Motor neuron (in vitro differentiated cells): Measurements from ENCODE around the gene FAM180B. TPM values are rescaled to one million over a fixed set of nuclear protein-coding genes. Genes with fewer than 3 reads are reported as not detected.
"Not testable (repeated sequence)": the region's sequence is repeated elsewhere in the genome, so short reads cannot be mapped to it uniquely, and the experiment has no call there.

Source experiments
- ATAC-seq, 8 experiments: fragments of 200-7000 bp; cut with Tn5 transposase; replicated peaks in 6 of 8; 2 replicates each; pipeline ENCODE4 v1.8.0; 2021; ENCODE audit warnings: mild to moderate bottlenecking in 8 of 8, moderate library complexity in 8 of 8
- H3K27ac ChIP-seq, 2 donors: fragments of 250-450 bp; sonication (Bioruptor Pico); 2 replicates each; pipeline ENCODE4 v1.9.0; 2021; ENCODE audit warnings: antibody characterized with exemption in 2 of 2, mild to moderate bottlenecking in 2 of 2, moderate library complexity in 1 of 2
- H3K4me1 ChIP-seq, 2 donors: fragments of 250-450 bp; sonication (Bioruptor Pico); replicated peaks in 1 of 2; 2 replicates each; pipeline ENCODE4 v1.6.1; 2021; ENCODE audit warnings: antibody characterized with exemption in 2 of 2, mild to moderate bottlenecking in 2 of 2, moderate library complexity in 1 of 2
- H3K4me3 ChIP-seq, 5 donors: fragments of 250-450 bp; sonication (Bioruptor Pico); 2 replicates each; pipeline ENCODE4 v1.9.0; 2021; ENCODE audit warnings: antibody characterized with exemption in 5 of 5, mild to moderate bottlenecking in 5 of 5, moderate library complexity in 4 of 5
- WGBS, 10 experiments: fragments of 450-650 bp; shearing (Covaris generic); methylation state at CpG; one replicate each; pipeline ENCODE4 v1.0.0; 2022; 5-methylcytosine and 5-hydroxymethylcytosine counted together
- in situ Hi-C, 9 experiments: fragments of 400-800 bp; cut with MboI; loops; one replicate each; pipeline ENCODE4 v1.15.0; 2021; ENCODE audit warnings: low sequenced_read_pairs in 9 of 9, low pct_unique_long_range_greater_than_20kb in 2 of 9; ENCODE audit not compliant: unreplicated experiment in 9 of 9
- total RNA-seq, 8 experiments: library from RNA; unstranded; fragments of 300-600 nt; gene quantifications; 2 replicates each; pipeline versions ENCODE4 v1.2.3 to v1.2.4, GENCODE V29; 2022

Gene FAM180B, protein sequence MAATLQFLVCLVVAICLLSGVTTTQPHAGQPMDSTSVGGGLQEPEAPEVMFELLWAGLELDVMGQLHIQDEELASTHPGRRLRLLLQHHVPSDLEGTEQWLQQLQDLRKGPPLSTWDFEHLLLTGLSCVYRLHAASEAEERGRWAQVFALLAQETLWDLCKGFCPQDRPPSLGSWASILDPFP
- total RNA-seq: 1 to 10 TPM in 1 of 8 experiments, under 1 TPM in 6, not detected in 1; 0.27 to 2.5 (median 0.64) TPM

DNA sequence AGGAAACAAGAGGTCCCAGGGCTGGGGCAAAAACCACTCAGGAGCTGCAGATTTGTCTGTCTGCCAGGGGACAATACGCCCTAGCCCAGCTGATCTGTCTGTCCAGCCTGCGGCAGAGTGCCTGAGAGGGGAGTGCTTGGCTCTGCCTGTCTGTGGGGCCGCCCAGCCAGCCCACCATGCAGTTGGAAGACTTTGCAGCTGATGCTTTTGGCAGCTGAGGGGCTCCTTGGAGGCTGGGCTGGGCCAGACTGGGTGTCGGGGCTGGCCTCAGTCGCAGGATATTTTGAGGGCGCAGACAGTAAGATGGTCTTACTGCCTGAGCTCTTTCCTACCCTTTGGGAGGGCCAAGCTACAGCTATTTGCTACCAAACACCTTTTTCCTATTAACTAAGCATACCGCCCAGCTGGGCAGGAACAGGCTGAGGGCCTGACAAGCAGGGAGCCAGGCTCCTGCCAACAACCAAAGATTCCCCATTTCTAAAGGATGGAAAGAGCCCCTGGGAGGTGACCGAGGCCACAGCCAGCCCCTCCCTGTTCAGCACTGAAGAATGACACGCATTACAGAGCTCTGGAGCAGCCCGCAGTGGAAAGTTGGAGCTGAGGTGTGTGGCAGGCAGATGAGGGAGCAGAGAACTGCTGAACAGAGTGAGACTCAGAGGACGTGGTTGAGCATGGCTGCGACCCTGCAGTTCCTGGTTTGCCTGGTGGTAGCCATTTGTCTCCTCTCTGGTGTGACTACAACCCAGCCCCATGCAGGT, at the start of gene FAM180B:
FAM180B (plus strand) TSS at position 581 of the 758 bp plus-strand sequence; CDS start at position 672, 91 bp downstream.
- WGBS, 10 experiments: 17 to 100% (median 61%) methylated on average over 1 to 7 of the region's 12 CpGs; no CpG with 5 or more reads in 2 of the 10 experiments
- in situ Hi-C loops: no loop called here
- Histone ChIP-seq H3K4me1 (no peaks in the 10 kb centered on the region), H3K4me3 (no peak within 1 kb of the TSS), H3K27ac (no peak within 1 kb of the TSS)
- peak; percentile 12 to 61 (median 30) for ATAC-seq

DNA sequence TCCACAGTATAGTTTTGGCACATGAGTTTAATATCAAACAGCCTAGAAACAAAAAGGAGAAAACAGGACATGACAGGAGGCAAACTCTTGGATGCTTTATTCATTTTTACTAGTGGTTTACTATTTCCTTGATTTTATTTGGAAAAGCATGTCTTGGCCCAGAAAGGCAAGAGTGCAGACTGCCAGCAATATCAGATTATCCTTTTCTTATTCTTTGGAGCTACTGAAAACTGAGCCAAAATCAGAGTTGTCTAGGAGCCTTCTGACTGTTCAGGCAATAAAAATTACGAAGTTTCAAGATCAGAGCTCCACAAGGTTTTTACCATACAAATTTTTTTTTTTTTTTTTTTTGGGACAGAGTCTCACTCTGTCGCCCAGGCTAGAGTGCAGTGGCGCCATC, 49.6 kb upstream of the FAM180B start:
- H3K4me1 ChIP-seq: peaks cover 11 to 24% of the 10 kb centered on the region in 2 donors
- 67 to 100% (median 100%) methylated on average over 1 to 3 of the region's 3 CpGs; no CpG with 5 or more reads in 1 of the 10 experiments for WGBS, 10 experiments
- no peak for ATAC-seq
- H3K4me3 ChIP-seq: no peak overlapping the region
- no peak overlapping the region for H3K27ac ChIP-seq
- in situ Hi-C loops: no loop called here

DNA sequence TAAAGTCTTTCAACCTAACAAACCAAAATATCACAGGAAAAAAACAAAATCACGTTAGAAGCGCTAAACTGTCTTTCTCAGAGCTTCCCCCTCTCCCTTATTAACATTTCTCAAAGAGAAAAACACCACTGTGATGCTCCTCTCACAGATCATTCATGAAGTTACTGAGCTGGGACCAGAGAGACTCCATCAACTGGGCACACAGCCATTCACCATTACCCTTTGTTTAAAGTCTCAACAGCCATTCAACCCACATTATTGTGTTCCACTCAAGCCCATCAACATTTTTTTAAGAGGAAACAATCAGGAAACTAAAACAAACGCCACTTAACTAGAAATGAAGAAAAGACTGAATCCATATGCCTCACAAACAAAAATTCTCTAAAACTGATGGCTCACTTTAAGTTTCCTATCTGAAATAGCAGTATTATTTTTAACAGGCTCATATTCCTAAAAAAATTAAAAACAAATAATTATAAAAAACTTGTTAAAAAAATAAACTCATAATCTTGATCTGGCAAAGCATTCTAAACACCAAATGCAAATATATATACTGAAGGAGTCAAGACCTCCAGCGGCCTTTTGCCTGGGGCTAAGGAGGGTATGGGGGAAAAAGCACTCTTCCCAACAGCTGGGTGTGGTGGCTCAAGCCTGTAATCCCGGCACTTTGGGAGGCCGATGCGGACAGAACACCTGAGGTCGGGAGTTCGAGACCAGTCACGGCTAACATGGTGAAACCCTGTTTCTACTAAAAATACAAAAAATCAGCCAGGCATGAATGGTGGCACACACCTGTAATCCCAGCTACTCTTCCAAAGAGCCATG, 47.5 kb upstream of the FAM180B start:
- in situ Hi-C loops: no loop called here
- Histone ChIP-seq H3K27ac (no peak overlapping the region), H3K4me1 (peaks cover 0 to 14% of the 10 kb centered on the region in 2 donors), H3K4me3 (no peak overlapping the region)
- 38 to 89% (median 86%) methylated on average over 1 to 10 of the region's 10 CpGs for WGBS, 10 experiments
- peak in 4 of 8 experiments; percentile 30 to 84 (median 68) for ATAC-seq

DNA sequence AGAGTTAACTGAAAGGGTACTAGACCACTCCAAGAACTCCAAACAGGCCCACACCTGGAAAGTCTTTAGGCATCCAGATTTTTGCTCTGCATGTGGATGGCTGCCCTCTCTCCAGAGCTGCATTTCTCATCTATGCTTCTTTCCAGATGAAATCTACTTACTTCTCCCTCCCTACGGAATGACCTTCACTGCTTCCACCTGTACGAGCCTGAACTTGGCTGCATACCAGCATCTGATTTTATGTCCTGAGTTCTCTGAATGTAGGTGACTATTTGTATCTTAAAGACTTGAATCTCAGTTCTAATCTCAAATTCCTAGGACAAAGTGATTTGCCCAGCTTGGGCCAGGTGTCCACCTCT, 46.8 kb upstream of the FAM180B start:
- no peak for ATAC-seq
- in situ Hi-C loops: no loop called here

DNA sequence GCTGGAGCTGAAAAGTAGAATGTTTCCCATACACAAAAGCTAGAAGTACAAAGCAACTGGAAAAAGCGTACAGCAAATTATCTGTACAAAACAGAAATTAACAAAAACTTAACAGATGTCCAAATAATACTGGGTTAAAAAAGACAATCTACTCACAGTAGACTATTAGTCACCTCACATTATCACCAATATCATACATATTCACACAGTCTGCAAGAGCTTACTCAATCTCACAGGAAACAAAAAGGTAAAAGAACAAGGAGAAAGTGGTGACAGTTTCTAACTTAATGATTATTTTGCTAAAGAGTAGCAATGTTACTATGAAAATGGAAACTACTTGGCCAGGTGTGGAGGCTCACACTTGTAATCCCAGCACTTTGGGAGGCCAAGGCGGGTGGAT, 45.4 kb upstream of the FAM180B start:
- no peak overlapping the region for H3K4me3 ChIP-seq
- no peak for ATAC-seq
- H3K27ac ChIP-seq: no peak overlapping the region
- WGBS, 10 experiments: 83 to 100% (median 100%) methylated on average over 1 to 2 of the region's 2 CpGs; no CpG with 5 or more reads in 1 of the 10 experiments
- in situ Hi-C loops: no loop called here
- H3K4me1 ChIP-seq: peaks cover 0 to 14% of the 10 kb centered on the region in 2 donors

More for the DNA sequence above, 46.8 kb upstream of the FAM180B start:
- Histone ChIP-seq H3K4me3 (no peak overlapping the region), H3K4me1 (peaks cover 0 to 14% of the 10 kb centered on the region in 2 donors), H3K27ac (no peak overlapping the region)
- 53 to 100% (median 88%) methylated on average over 1 to 2 of the region's 2 CpGs; no CpG with 5 or more reads in 2 of the 10 experiments for WGBS, 10 experiments

DNA sequence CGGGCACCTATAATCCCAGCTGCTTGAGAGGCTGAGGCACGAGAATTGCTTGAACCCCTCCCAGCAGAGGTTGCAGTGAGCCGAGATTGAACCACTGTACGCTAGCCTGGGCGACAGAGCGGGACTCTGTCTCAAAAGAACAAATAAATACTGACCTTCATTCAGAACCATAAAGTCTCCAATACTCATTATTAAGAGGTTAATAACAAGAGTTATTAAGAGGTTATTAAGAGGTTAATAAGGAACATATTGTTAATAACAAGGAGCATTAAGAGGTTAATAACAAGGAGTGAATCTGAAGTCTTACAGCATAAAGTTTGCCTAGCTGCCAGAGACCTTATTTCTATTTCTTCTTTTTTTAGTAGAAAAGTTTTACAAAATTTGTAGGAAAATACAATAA, 41.2 kb upstream of the FAM180B start:
- H3K4me3 ChIP-seq: no peak overlapping the region
- peaks cover under 1 to 3% of the 10 kb centered on the region in 2 donors for H3K4me1 ChIP-seq
- no peak overlapping the region for H3K27ac ChIP-seq
- in situ Hi-C loops: no loop called here
- 80 to 100% (median 100%) methylated on average over 1 to 5 of the region's 6 CpGs; no CpG with 5 or more reads in 7 of the 10 experiments for WGBS, 10 experiments
- ATAC-seq: no peak

DNA sequence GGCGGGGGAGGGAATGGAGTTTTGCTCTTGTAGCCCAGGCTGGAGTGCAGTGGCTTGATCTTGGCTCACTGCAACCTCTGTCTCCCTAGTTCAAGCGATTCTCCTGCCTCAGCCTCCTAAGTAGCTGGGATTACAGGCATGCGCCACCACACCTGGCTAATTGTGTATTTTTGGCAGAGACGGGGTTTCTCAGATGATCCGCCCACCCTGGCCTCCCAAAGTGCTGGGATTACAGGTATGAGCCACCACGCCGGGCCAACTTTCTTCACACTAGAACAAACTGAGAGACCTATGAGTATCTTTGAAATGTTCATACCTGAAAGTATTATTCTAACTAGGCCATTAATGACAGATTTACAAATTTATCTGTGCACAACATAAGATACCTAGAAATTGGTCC, 40.2 kb upstream of the FAM180B start:
- 42 to 98% (median 89%) methylated on average over 2 to 5 of the region's 7 CpGs; no CpG with 5 or more reads in 7 of the 10 experiments for WGBS, 10 experiments
- ATAC-seq, in situ Hi-C loops, H3K4me3 ChIP-seq, H3K27ac ChIP-seq, H3K4me1 ChIP-seq: not testable (repeated sequence)

DNA sequence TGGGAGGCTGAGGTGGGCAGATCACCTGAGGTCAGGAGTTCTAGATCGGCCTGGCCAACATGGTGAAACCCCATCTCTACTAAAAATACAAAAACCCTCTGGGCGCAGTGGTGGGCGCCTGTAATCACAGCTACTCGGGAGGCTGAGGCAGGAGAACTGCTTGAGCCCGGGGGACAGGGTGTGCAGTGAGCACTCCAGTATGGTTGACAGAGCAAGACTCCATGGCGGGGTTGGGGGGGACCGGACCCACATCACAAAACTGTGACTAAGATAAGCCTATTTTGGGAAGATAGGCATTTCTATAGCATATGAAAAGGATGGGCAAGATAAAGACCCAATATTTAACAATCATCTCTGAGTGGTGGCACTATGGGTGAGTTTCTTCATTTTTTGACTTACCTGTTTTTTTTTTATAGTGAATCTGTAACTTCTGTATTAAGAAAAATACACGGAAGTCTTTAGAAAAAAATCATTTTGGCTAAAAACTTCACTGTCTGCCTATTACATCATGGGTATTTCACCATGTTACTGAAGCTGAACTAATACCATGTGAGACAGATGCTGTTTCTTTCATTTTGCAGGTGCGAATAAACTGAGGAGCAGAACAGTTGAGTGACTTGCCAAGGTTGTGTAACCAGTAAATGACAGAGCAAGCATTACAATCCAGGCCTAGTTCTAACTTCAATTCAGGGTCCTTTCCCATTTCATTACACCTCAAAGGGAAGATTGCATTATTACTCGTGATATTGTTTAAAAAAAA, 36.0 kb upstream of the FAM180B start:
- 67 to 100% (median 89%) methylated on average over 1 to 8 of the region's 10 CpGs for WGBS, 10 experiments
- Histone ChIP-seq H3K4me3 (no peak overlapping the region), H3K27ac (no peak overlapping the region), H3K4me1 (peaks cover 14 to 19% of the 10 kb centered on the region in 2 donors)
- in situ Hi-C loops: loop anchor here in 1 of 9 experiments (25.0 kb wide), 1 partner anchor 138 kb away; the partner anchor contains the start of gene SLC39A13
- ATAC-seq: no peak

DNA sequence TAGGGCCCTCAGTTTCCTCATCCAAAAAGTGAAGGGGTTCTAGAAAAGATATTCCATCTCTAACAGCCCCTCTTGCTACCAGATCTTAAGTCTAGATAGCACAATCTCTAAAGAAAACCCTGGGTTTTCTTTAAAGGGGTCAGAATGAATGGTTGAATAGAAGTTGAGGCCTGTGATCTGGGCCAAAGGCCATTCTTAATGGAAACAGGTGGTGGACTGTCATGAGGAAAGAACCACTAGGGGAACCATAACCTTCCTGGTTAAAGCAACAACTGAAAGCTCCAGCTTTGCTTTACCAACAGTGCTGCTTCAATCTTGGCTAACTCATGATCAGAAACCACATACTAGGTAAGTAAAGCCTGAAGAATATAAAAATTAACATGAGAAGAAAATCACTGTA, 35.4 kb upstream of the FAM180B start:
- ATAC-seq: no peak
- H3K4me1 ChIP-seq: peaks cover 14 to 19% of the 10 kb centered on the region in 2 donors
- H3K27ac ChIP-seq: no peak overlapping the region
- in situ Hi-C loops: loop anchor here in 1 of 9 experiments (25.0 kb wide), 1 partner anchor 139 kb away; the partner anchor contains the start of gene SLC39A13
- H3K4me3 ChIP-seq: peak overlapping the region; percentile 59 to 90 (median 75)

DNA sequence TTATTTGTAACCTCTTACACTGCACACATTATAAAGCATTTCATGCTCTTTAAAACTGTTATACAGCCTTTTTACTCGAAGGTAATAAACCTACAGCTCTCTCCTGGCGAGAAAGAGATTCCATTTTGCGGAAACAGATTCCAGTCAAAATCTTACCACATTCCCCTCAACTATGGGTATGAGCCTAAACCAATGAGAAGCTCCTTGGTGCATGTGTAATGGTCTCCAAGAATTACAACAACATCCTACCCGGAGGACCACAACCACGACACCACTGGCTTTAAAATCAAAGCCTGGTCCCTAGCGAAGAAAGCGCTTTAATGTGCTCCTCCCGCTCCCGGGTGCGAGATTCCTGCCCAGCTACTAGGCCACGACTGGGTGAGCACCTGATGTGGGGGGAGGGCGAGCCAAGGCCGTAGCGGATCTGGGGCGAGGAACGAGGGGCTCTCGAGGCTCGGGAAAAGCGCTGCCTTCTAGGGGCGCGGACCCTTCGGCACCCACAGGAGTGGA, 34.4 kb upstream of the FAM180B start:
- peak overlapping the region; percentile 59 to 90 (median 75) for H3K4me3 ChIP-seq
- H3K4me1 ChIP-seq: peaks cover 14 to 19% of the 10 kb centered on the region in 2 donors
- ATAC-seq: peak; percentile 0 to 18 (median 4)
- 0 to 30% (median 1%) methylated on average over 1 to 9 of the region's 22 CpGs; no CpG with 5 or more reads in 2 of the 10 experiments for WGBS, 10 experiments
- in situ Hi-C loops: loop anchor here in 1 of 9 experiments (25.0 kb wide), 1 partner anchor 140 kb away; the partner anchor contains the start of gene SLC39A13
- H3K27ac ChIP-seq: peak overlapping the region; percentile 83 to 94

DNA sequence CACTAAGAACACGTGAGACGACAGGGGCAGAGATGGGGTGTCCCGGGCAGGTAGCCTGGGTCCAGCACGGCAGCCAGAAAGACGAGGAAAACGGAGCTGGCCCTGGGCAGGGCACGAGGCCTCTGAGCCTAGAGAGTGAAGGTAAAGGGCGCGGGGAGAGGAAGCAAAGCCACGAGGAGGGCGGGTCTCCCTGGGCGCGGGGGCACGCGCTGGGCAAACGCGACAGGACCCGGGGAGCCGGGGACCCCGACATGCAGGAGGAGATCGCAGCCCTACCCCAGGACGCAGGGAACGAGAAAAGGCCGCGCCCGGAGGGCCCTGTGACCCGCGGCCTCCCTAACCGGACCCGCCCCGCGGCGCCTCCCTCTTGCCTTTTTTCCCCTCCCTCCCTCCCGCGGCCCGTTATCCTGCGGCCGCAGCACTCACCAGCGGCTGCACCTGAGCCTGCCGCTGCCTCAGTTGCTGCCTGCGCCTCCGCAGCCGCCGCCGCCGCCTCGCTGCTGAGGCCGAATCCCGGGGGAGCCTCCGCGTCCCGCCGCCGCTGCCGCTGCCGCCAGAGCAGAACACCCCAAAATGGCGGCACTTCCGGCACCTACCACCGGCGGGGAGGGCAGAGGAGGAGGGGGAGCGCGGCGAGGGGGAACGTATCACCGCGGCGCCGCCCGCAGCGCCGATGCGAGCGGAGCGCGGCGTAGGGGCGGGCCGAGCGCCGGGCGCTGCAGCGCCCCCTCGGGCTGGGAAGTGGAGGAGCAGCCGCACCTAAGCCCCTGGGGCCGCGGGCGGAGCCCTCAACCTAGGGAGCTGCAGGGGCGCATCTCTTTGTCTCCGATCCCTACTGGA, 33.7 kb upstream of the FAM180B start, which contains the start of gene CELF1:
CELF1 (minus strand) TSS at position 567 of the 840 bp plus-strand sequence. CDS start 53,609 bp downstream, outside the sequence.
- Histone ChIP-seq H3K27ac (peak within 1 kb of the TSS; percentile 83 to 94), H3K4me3 (peak within 1 kb of the TSS; percentile 59 to 90 (median 75)), H3K4me1 (peaks cover 14 to 19% of the 10 kb centered on the region in 2 donors)
- in situ Hi-C loops: loop anchor here in 1 of 9 experiments (25.0 kb wide), 1 partner anchor 140 kb away; the partner anchor contains the start of gene SLC39A13
- ATAC-seq: peak; percentile 89 to 97 (median 95)
- WGBS, 10 experiments: 3% methylated on average over 4 of the region's 89 CpGs; no CpG with 5 or more reads in 9 of the 10 experiments
